HCT116 (cell line): ENCODE results near the gene UBAC2. TPM values are rescaled to one million over a fixed set of nuclear protein-coding genes. Genes with fewer than 3 reads are reported as not detected.

Experiments
- ATAC-seq: fragments of 200-7000 bp; cut with Tn5 transposase; 2 replicates; pipeline ENCODE4 v1.9.1; 2020; ENCODE audit warnings: mild to moderate bottlenecking, moderate library complexity
- BruUV-seq: library from RNA; stranded (reverse); fragments of 400-500 nt; replicated peaks from 2 replicates; lab custom pipeline; 2021; lab: Mats Ljungman, UMichigan
- CTCF ChIA-PET: fragments of 300-600 bp; sonication (Branson Sonifier 250); formaldehyde crosslinking; loops from one replicate; lab custom pipeline; 2021; ENCODE audit warnings: antibody characterized with exemption; lab: Charles Lee
- POLR2A ChIA-PET: fragments of 300-600, 350-600 bp; sonication (Branson Sonifier 250); formaldehyde crosslinking; loops from one replicate; lab custom pipeline; 2021; ENCODE audit warnings: antibody characterized with exemption; lab: Charles Lee
- RAD21 ChIA-PET, 2 experiments: fragments of 300-600 bp; sonication (Branson Sonifier 250); formaldehyde crosslinking; loops; one replicate each; lab custom pipeline; 2023; ENCODE audit warnings: low total read pairs in 2 of 2; ENCODE audit not compliant: uncharacterized antibody in 2 of 2, unreplicated experiment in 2 of 2, low non-redundant PET in 1 of 2; lab: Charles Lee
- DNase-seq: peaks from one replicate; pipeline ENCODE4 v3.0.0-alpha.2; 2010; ENCODE audit warnings: low read depth, low spot score
- H2AFZ ChIP-seq: fragments of 200-600 bp; shearing (Covaris generic), sonication (generic); 2 replicates; pipeline ENCODE4 v1.6.1; 2017; ENCODE audit warnings: low read depth, mixed run types, mixed read lengths, antibody characterized with exemption, low read length; ENCODE audit not compliant: poor library complexity, severe bottlenecking
- H3K27ac ChIP-seq: 2 replicates; pipeline ENCODE4 v1.5.1; 2012; ENCODE audit warnings: low read depth, low read length
- H3K27me3 ChIP-seq: fragments of 200-600 bp; sonication (generic); 2 replicates; pipeline ENCODE4 v1.6.1; 2016; ENCODE audit warnings: mixed run types, low read length, mixed read lengths; ENCODE audit not compliant: insufficient read depth
- H3K36me3 ChIP-seq, 2 experiments: fragments of 200-500 bp in 1 of 2; fragments of 200-600 bp in 1 of 2; sonication (Bioruptor generic) in 1 of 2; sonication (generic) in 1 of 2; 2 replicates each; pipeline versions ENCODE4 v1.5.1 to v1.6.1; 2014 to 2016; ENCODE audit warnings: low read length in 2 of 2, inconsistent platforms in 1 of 2, mixed read lengths in 1 of 2, mixed run types in 1 of 2; ENCODE audit not compliant: insufficient read depth in 2 of 2, control insufficient read depth in 1 of 2
- H3K4me1 ChIP-seq, 2 experiments: fragments of 200-600 bp in 1 of 2; sonication (generic) in 1 of 2; 2 replicates each; pipeline versions ENCODE4 v1.5.1 to v1.6.1; 2012 to 2017; ENCODE audit warnings: low read length in 2 of 2, inconsistent platforms in 1 of 2, mild to moderate bottlenecking in 1 of 2, mixed read lengths in 1 of 2, mixed run types in 1 of 2, moderate library complexity in 1 of 2; ENCODE audit not compliant: insufficient read depth in 2 of 2, control insufficient read depth in 1 of 2
- H3K4me2 ChIP-seq: fragments of 200-600 bp; sonication (generic); 2 replicates; pipeline ENCODE4 v1.6.1; 2017; ENCODE audit warnings: mixed run types, low read length, mixed read lengths
- H3K4me3 ChIP-seq, 2 experiments: fragments of 200-600 bp in 1 of 2; sonication (generic) in 1 of 2; replicated peaks in 1 of 2; 2 replicates each; pipeline ENCODE4 v1.5.1; 2011 to 2016; ENCODE audit warnings: low read length in 2 of 2, control low read depth in 1 of 2, low read depth in 1 of 2, mild to moderate bottlenecking in 1 of 2, mixed read lengths in 1 of 2, mixed run types in 1 of 2
- H3K79me2 ChIP-seq: fragments of 200-600 bp; sonication (generic); 2 replicates; pipeline ENCODE4 v1.6.1; 2017; ENCODE audit warnings: mild to moderate bottlenecking, mixed run types, low read length, moderate library complexity, mixed read lengths; ENCODE audit not compliant: insufficient read depth
- H3K9ac ChIP-seq: fragments of 200-600 bp; sonication (generic); 2 replicates; pipeline ENCODE4 v1.6.1; 2016; ENCODE audit warnings: low read length, mixed read lengths
- H3K9me2 ChIP-seq: fragments of 200-600 bp; sonication (generic), shearing (Covaris generic); 2 replicates; pipeline ENCODE4 v1.6.1; 2017; ENCODE audit warnings: mixed run types, mild to moderate bottlenecking, moderate library complexity; ENCODE audit not compliant: insufficient read depth
- H3K9me3 ChIP-seq, 2 experiments: fragments of 200-500 bp in 1 of 2; fragments of 200-600 bp in 1 of 2; sonication (Bioruptor generic) in 1 of 2; sonication (generic) in 1 of 2; 2 replicates each; pipeline ENCODE4 v1.6.1; 2014 to 2017; ENCODE audit warnings: low read length in 2 of 2, mixed read lengths in 2 of 2, inconsistent platforms in 1 of 2, low read depth in 1 of 2, mild to moderate bottlenecking in 1 of 2, mixed run types in 1 of 2, moderate library complexity in 1 of 2; ENCODE audit not compliant: control insufficient read depth in 1 of 2, insufficient read depth in 1 of 2
- H4K20me1 ChIP-seq: fragments of 200-600 bp; sonication (generic), shearing (Covaris generic); 2 replicates; pipeline ENCODE4 v1.6.1; 2017; ENCODE audit warnings: mixed run types, mild to moderate bottlenecking, moderate library complexity; ENCODE audit not compliant: insufficient read depth
- CTCF ChIP-seq, 3 experiments: fragments of 200-600 bp in 1 of 3; sonication (generic) in 1 of 3; IDR thresholded peaks in 2 of 3; conservative IDR thresholded peaks in 1 of 3; 2 replicates each; pipeline ENCODE4 v1.5.1; 2012 to 2017; ENCODE audit warnings: low read depth in 2 of 3, low read length in 2 of 3, antibody characterized with exemption in 1 of 3, borderline replicate concordance in 1 of 3, control low read depth in 1 of 3, mild to moderate bottlenecking in 1 of 3, mixed read lengths in 1 of 3, mixed run types in 1 of 3, moderate library complexity in 1 of 3; ENCODE audit not compliant: insufficient read depth in 1 of 3
- FOSL1 ChIP-seq: IDR thresholded peaks from 2 replicates; pipeline ENCODE4 v1.6.1; 2012; ENCODE audit warnings: low read depth
- TCF7L2 ChIP-seq: IDR thresholded peaks from 2 replicates; pipeline ENCODE4 v1.7.0; 2011; ENCODE audit warnings: borderline replicate concordance, inconsistent platforms; ENCODE audit not compliant: insufficient read depth, insufficient read length; ENCODE audit errors: extremely low read depth
- intact Hi-C: fragments of 100-400 bp; cut with micrococcal nuclease; formaldehyde crosslinking; loops from 2 replicates; pipeline ENCODE4 v1.10.0; 2022
- total RNA-seq: library from RNA; stranded (reverse); gene quantifications from one replicate; pipeline ENCODE4 v1.2.1, GENCODE V29; 2021; ENCODE audit not compliant: unreplicated experiment

The UBAC2 gene
- total RNA-seq, 1 experiment from 2014 or later: 67.4 TPM

GRCh38 chr13:99389520-99390304, 189.1 kb downstream of the UBAC2 start:
- no peak for DNase-seq
- CTCF ChIA-PET: no interaction called here
- BruUV-seq: no TSS peak

More at GRCh38 chr13:99389520-99390304, 189.1 kb downstream of the UBAC2 start:
- H3K9ac ChIP-seq: no peak overlapping the region
- intact Hi-C loops: loop anchor here (5.0 kb wide), 1 partner anchor 122 kb away; no protein-coding TSS in a partner anchor
- H3K4me2 ChIP-seq: no peak overlapping the region
- ChIA-PET RAD21 (no interaction called here), POLR2A (no interaction called here)
- no peak overlapping the region for H3K4me3 ChIP-seq
- no peaks in the 10 kb centered on the region for H3K4me1 ChIP-seq
- H3K9me2 ChIP-seq: no peaks in the 10 kb centered on the region
- no peaks in the 10 kb centered on the region for H3K27me3 ChIP-seq
- no peaks in the 10 kb centered on the region for H3K79me2 ChIP-seq
- no peaks in the 10 kb centered on the region for H4K20me1 ChIP-seq
- no peaks in the 10 kb centered on the region for H3K9me3 ChIP-seq
- H2AFZ ChIP-seq: no peak overlapping the region
- 0 out of 4 replicates have a peak, but pooled peaks cover 0 to 5% of the 10 kb centered on the region in 2 experiments for H3K36me3 ChIP-seq
- TF ChIP-seq CTCF (IDR thresholded peaks at IDR 0.05 in 2 of 3, conservative IDR thresholded peaks at IDR 0.05 in 1 of 3; ENCODE audit: borderline replicate concordance in 1 of 3, insufficient read depth in 1 of 3, low read depth in 2 of 3, low read length in 2 of 3) (no peak), FOSL1 (no peak), TCF7L2 (no peak)
- TF ChIP-seq, all 23 proteins: peak for 0
- ATAC-seq: no peak
- no peak overlapping the region for H3K27ac ChIP-seq
